ENCODE data around the gene OSGEPL1. TPM values are rescaled to one million over a fixed set of nuclear protein-coding genes. Genes with fewer than 3 reads are reported as not detected.

OSGEPL1 gene
- total and polyA plus RNA-seq, 2 of the 4 experiments (the other 2 are of a cell fraction), result 5.0 to 6.8 TPM

- Histone ChIP-seq H2BK20ac (ENCODE audit: low read depth, low read length) (no peak overlapping the region), H3K56ac (ENCODE audit: extremely low read depth, insufficient read depth, low read length) (no peak overlapping the region), H3K9ac (ENCODE audit: low read depth, low read length) (no peak overlapping the region), H3K9me3 (ENCODE audit: control insufficient read depth, insufficient read depth, low read length) (no peaks in the 10 kb centered on the region), H3K9me1 (ENCODE audit: insufficient read depth, low read length) (peaks cover 5% of the 10 kb centered on the region), H3K4me2 (ENCODE audit: low read depth, low read length) (no peak overlapping the region), H3K4ac (ENCODE audit: low read depth, low read length) (no peak overlapping the region), H2AFZ (replicated peaks; ENCODE audit: low read length, poor library complexity) (no peak overlapping the region), H3K14ac (replicated peaks; ENCODE audit: low read depth, low read length) (no peak overlapping the region), H3K27me3 (ENCODE audit: control insufficient read depth, insufficient read depth, low read length) (no peaks in the 10 kb centered on the region), H4K20me1 (ENCODE audit: insufficient read depth, low read length) (no peaks in the 10 kb centered on the region), H3K36me3 (ENCODE audit: control insufficient read depth, insufficient read depth, low read length) (peaks cover 8% of the 10 kb centered on the region), H2AK5ac (ENCODE audit: low read depth, low read length) (no peak overlapping the region), H4K5ac (ENCODE audit: low read depth, low read length) (no peak overlapping the region), H2BK120ac (ENCODE audit: low read depth, low read length) (no peak overlapping the region), H2BK5ac (ENCODE audit: low read depth, low read length, poor library complexity, severe bottlenecking) (peak overlapping the region; percentile 49), H4K8ac (ENCODE audit: low read depth in 2 of 2, low read length in 2 of 2) (no peak overlapping the region), H2BK15ac (ENCODE audit: low read depth, low read length) (no peak overlapping the region), H4K91ac (ENCODE audit: insufficient read depth, low read depth, low read length) (no peak overlapping the region), H3K4me3 (ENCODE audit: insufficient read depth, low read depth, low read length) (no peak overlapping the region), H3K23ac (ENCODE audit: low read depth, low read length) (no peak overlapping the region), H3K79me1 (ENCODE audit: low read depth in 1 of 2, low read length in 2 of 2) (peaks cover 11 to 18% of the 10 kb centered on the region in 2 experiments), H3K27ac (ENCODE audit: insufficient read depth, low read length) (no peak overlapping the region), H3K18ac (ENCODE audit: low read depth, low read length) (no peak overlapping the region), H2AK9ac (replicated peaks; ENCODE audit: low read depth, low read length, poor library complexity) (no peak overlapping the region), H3K4me1 (ENCODE audit: control insufficient read depth, insufficient read depth, low read length) (peaks cover 8% of the 10 kb centered on the region; the same call in 1 of the 2 replicates)
- no CpG with 5 or more reads among the region's 4 CpGs for WGBS, 2 experiments (ENCODE audit: extremely low coverage in 2 of 2, insufficient read length in 1 of 2)
- ATAC-seq (ENCODE audit: low read depth) (peak; percentile 79), DNase-seq (peak; percentile 74)
- ChIA-PET CTCF (interaction anchor here (0.5 to 1.6 kb wide), 12 partner anchors 8 to 275 kb away, joined by 3 to 5 read pairs (median 3); no protein-coding TSS in a partner anchor), POLR2A (ENCODE audit: unreplicated experiment) (no interaction called here)
- TF ChIP-seq RAD21 (IDR thresholded peaks at IDR 0.05; ENCODE audit: low read length) (peak; percentile 77), SMC3 (IDR thresholded peaks at IDR 0.05; ENCODE audit: low read depth, low read length) (peak; percentile 65), MXI1 (IDR thresholded peaks at IDR 0.05; ENCODE audit: borderline replicate concordance, low read depth, low read length) (no peak), CTCF (conservative IDR thresholded peaks at IDR 0.05; ENCODE audit: low read depth, low read length) (peak; percentile 70)
- intact Hi-C loops (cut with micrococcal nuclease) (loop anchor here (1.0 kb wide), 1 partner anchor 272 kb away; no protein-coding TSS in a partner anchor), in situ Hi-C loops (cut with MboI; ENCODE audit: low sequenced_read_pairs) (loop anchor here (5.0 kb wide), 1 partner anchor 269 kb away; no protein-coding TSS in a partner anchor), dilution Hi-C loops (cut with HindIII; ENCODE audit: low sequenced_read_pairs, unreplicated experiment) (no loop called here)
- BruUV-seq (replicated peaks), result no TSS peak
Observed at GRCh38 chr2:189798312-189799029, 35.9 kb upstream of the OSGEPL1 start.

Measured in IMR-90 (cell line).